Endodermal cell (in vitro differentiated cells): ENCODE measurements around the gene BMPR2. TPM values are rescaled to one million over a fixed set of nuclear protein-coding genes. Genes with fewer than 3 reads are reported as not detected.

Experiments used
- DNase-seq: peaks from one replicate; pipeline ENCODE4 v3.0.0-alpha.2; 2017
- H3K27ac ChIP-seq: 2 replicates; pipeline ENCODE4 v1.5.1; 2013; ENCODE audit warnings: mild to moderate bottlenecking, low read depth, low read length, moderate library complexity
- H3K27me3 ChIP-seq: 2 replicates; pipeline ENCODE4 v1.6.1; 2013; ENCODE audit warnings: mild to moderate bottlenecking, low read length, moderate library complexity; ENCODE audit not compliant: insufficient read depth, control insufficient read depth, poor library complexity, severe bottlenecking
- H3K36me3 ChIP-seq: 2 replicates; pipeline ENCODE4 v1.7.0; 2013; ENCODE audit warnings: mild to moderate bottlenecking, low read length, moderate library complexity; ENCODE audit not compliant: control insufficient read depth, insufficient read depth
- H3K4me1 ChIP-seq: one replicate; pipeline ENCODE4 v1.7.0; 2013; ENCODE audit warnings: low read length; ENCODE audit not compliant: control insufficient read depth, insufficient read depth
- H3K4me3 ChIP-seq: 2 replicates; pipeline ENCODE4 v1.5.1; 2013; ENCODE audit warnings: mild to moderate bottlenecking, low read length, moderate library complexity
- H3K9ac ChIP-seq: 2 replicates; pipeline ENCODE4 v1.6.1; 2013; ENCODE audit warnings: mild to moderate bottlenecking, low read length, moderate library complexity; ENCODE audit not compliant: poor library complexity, severe bottlenecking; ENCODE audit errors: extremely low read depth
- H3K9me3 ChIP-seq: 2 replicates; pipeline ENCODE4 v1.6.1; 2013; ENCODE audit warnings: mild to moderate bottlenecking, low read length, moderate library complexity; ENCODE audit not compliant: control insufficient read depth
- H3K27ac Mint-ChIP-seq: 2 replicates; pipeline ENCODE4 v1.8.0; 2020; ENCODE audit warnings: mixed read lengths
- H3K27me3 Mint-ChIP-seq: 2 replicates; pipeline ENCODE4 v1.8.0; 2021; ENCODE audit warnings: mild to moderate bottlenecking, mixed read lengths; ENCODE audit not compliant: insufficient read depth
- H3K36me3 Mint-ChIP-seq: 2 replicates; pipeline ENCODE4 v1.8.0; 2020; ENCODE audit warnings: low read depth, mixed read lengths
- H3K4me1 Mint-ChIP-seq: 2 replicates; pipeline ENCODE4 v1.8.0; 2020; ENCODE audit warnings: mixed read lengths
- H3K4me3 Mint-ChIP-seq: 2 replicates; pipeline ENCODE4 v1.8.0; 2020; ENCODE audit warnings: mild to moderate bottlenecking, moderate library complexity, mixed read lengths
- H3K9me3 Mint-ChIP-seq: 2 replicates; pipeline ENCODE4 v1.8.0; 2020; ENCODE audit warnings: mild to moderate bottlenecking, mixed read lengths
- CTCF ChIP-seq: fragments of 200-600 bp; sonication (generic); conservative IDR thresholded peaks from 2 replicates; pipeline ENCODE4 v1.5.0; 2021; ENCODE audit warnings: antibody characterized with exemption, mild to moderate bottlenecking
- WGBS, 2 experiments: methylation state at CpG; one replicate each; pipeline versions ENCODE4 v1.1.5 to v1.1.7; 2013; ENCODE audit warnings: missing lambda C conversion rate in 2 of 2, mixed read lengths in 1 of 2; ENCODE audit not compliant: insufficient coverage in 1 of 2, insufficient read length in 1 of 2; 5-methylcytosine and 5-hydroxymethylcytosine counted together
- total RNA-seq, 2 donors: library from RNA; stranded (reverse); fragmentation: NEBNext Ultra II Directional in 1 of 2; extraction: Animal tissue kit (Norgen Biotek cat#: 25700) in 1 of 2; gene quantifications; 2 replicates in 1 of 2; 3 replicates in 1 of 2; pipeline ENCODE4 v1.2.1, GENCODE V29; 2021

The BMPR2 gene
- total RNA-seq, 2 donors from 2014 or later = 42.2 to 56.3 TPM

- H3K27ac Mint-ChIP-seq = no peak overlapping the region
- no peaks in the 10 kb centered on the region for H3K9me3 Mint-ChIP-seq
- no peak for TF ChIP-seq CTCF
- no peak for DNase-seq
- Histone ChIP-seq H3K9me3 (peaks cover 1% of the 10 kb centered on the region), H3K36me3 (peaks cover 80% of the 10 kb centered on the region), H3K9ac (no peak overlapping the region), H3K4me1 (no peaks in the 10 kb centered on the region), H3K27ac (no peak overlapping the region), H3K27me3 (no peaks in the 10 kb centered on the region), H3K4me3 (no peak overlapping the region)
- H3K36me3 Mint-ChIP-seq = peaks cover 42% of the 10 kb centered on the region
- H3K4me1 Mint-ChIP-seq = peaks cover 4% of the 10 kb centered on the region
- H3K4me3 Mint-ChIP-seq = no peak overlapping the region
- H3K27me3 Mint-ChIP-seq = no peaks in the 10 kb centered on the region
- WGBS, 2 experiments = 90% methylated on average over 2 of the region's 2 CpGs; no CpG with 5 or more reads in 1 of the 2 experiments
Observed at GRCh38 chr2:202406445-202406978, 30.4 kb downstream of the BMPR2 start.

DNA sequence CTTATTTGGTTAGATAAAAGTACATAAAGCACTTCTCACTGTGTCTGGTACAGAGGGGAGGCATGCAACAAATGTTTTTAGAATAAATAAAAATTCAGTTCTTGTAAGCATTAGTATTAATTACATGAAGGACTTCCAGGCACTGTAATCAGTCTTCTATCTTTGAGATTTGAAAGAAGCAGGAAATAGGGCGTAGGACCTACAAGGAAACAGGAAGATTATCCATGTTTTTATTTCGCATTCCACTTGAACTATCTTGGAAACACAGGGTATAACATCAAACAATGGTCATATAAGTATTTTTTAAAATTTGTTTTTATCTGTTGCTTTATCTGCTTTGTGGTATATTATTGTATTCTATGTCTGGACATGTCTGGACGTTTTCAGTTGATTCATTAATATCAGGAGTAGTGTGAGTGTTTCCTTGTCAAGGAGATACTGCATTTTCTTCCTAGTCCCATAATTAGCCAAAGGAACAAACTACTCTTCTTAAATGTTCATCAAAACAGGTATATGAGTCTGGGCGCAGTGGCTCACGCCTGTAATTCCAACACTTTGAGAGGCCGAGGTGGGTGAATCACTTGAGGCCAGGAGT is 32.5 kb downstream of the BMPR2 start:
- Mint-ChIP-seq H3K9me3 (no peaks in the 10 kb centered on the region), H3K4me3 (no peak overlapping the region), H3K36me3 (peaks cover 48% of the 10 kb centered on the region), H3K27me3 (no peaks in the 10 kb centered on the region), H3K27ac (no peak overlapping the region), H3K4me1 (peaks cover 4% of the 10 kb centered on the region)
- no peak overlapping the region for H3K9ac ChIP-seq
- whole genome bisulfite sequencing, 2 experiments = 91 to 98% methylated on average over 4 to 6 of the region's 6 CpGs
- H3K9me3 ChIP-seq = peaks cover 4% of the 10 kb centered on the region
- no peak for TF ChIP-seq CTCF
- H3K36me3 ChIP-seq = peaks cover 79% of the 10 kb centered on the region
- H3K4me1 ChIP-seq = no peaks in the 10 kb centered on the region
- H3K4me3 ChIP-seq = no peak overlapping the region
- no peaks in the 10 kb centered on the region for H3K27me3 ChIP-seq
- no peak for DNase-seq
- no peak overlapping the region for H3K27ac ChIP-seq

GRCh38 chr2:202410092-202410491 is 34.0 kb downstream of the BMPR2 start:
- H3K27me3 Mint-ChIP-seq = no peaks in the 10 kb centered on the region

More at GRCh38 chr2:202410092-202410491, 34.0 kb downstream of the BMPR2 start:
- Histone ChIP-seq H3K4me3 (no peak overlapping the region), H3K9me3 (peaks cover 4% of the 10 kb centered on the region), H3K27ac (no peak overlapping the region), H3K27me3 (no peaks in the 10 kb centered on the region), H3K9ac (no peak overlapping the region), H3K4me1 (no peaks in the 10 kb centered on the region), H3K36me3 (peaks cover 76% of the 10 kb centered on the region)
- Mint-ChIP-seq H3K4me3 (no peak overlapping the region), H3K4me1 (peaks cover 10% of the 10 kb centered on the region), H3K9me3 (no peaks in the 10 kb centered on the region), H3K36me3 (peaks cover 51% of the 10 kb centered on the region), H3K27ac (peak overlapping the region; percentile 69)
- 97% methylated on average over 5 of the region's 5 CpGs; no CpG with 5 or more reads in 1 of the 2 experiments for WGBS, 2 experiments
- no peak for DNase-seq
- no peak for TF ChIP-seq CTCF
